Natural killer cell (primary cell): ENCODE results near the gene TMEM121B. TPM values are rescaled to one million over a fixed set of nuclear protein-coding genes. Genes with fewer than 3 reads are reported as not detected.

Experiments used
- ATAC-seq, 3 donors: fragments of 150-1000 bp in 2 of 3; fragments of 200-7000 bp in 1 of 3; cut with Tn5 transposase; 1 replicate in 1 of 3; 2 replicates in 2 of 3; pipeline ENCODE4 v1.10.0; 2021; ENCODE audit warnings: mild to moderate bottlenecking in 2 of 3, moderate library complexity in 2 of 3
- DNase-seq, 2 donors: peaks; one replicate each; pipeline versions ENCODE4 v3.0.0 to v3.0.0-alpha.2; 2013 to 2021; ENCODE audit warnings: mixed read lengths in 1 of 2
- H3K27ac ChIP-seq: one replicate; pipeline ENCODE4 v1.5.1; 2013; ENCODE audit warnings: mild to moderate bottlenecking, low read length
- H3K27me3 ChIP-seq: one replicate; pipeline ENCODE4 v1.6.1; 2013; ENCODE audit warnings: low read length; ENCODE audit not compliant: control insufficient read depth, insufficient read depth
- H3K36me3 ChIP-seq: one replicate; pipeline ENCODE4 v1.6.1; 2013; ENCODE audit warnings: low read length; ENCODE audit not compliant: control insufficient read depth, insufficient read depth
- H3K4me1 ChIP-seq: one replicate; pipeline ENCODE4 v1.6.1; 2013; ENCODE audit warnings: low read length; ENCODE audit not compliant: control insufficient read depth, insufficient read depth
- H3K4me3 ChIP-seq: one replicate; pipeline ENCODE4 v1.5.1; 2013; ENCODE audit warnings: low read length
- H3K9me3 ChIP-seq: one replicate; pipeline ENCODE4 v1.6.1; 2013; ENCODE audit warnings: low read length; ENCODE audit not compliant: control insufficient read depth, insufficient read depth
- H3K27ac Mint-ChIP-seq, 2 donors: one replicate each; pipeline ENCODE4 v1.8.0; 2022; ENCODE audit warnings: mild to moderate bottlenecking in 2 of 2, mixed read lengths in 2 of 2, moderate library complexity in 1 of 2
- H3K27me3 Mint-ChIP-seq, 2 donors: one replicate each; pipeline ENCODE4 v1.8.0; 2022; ENCODE audit warnings: low read depth in 2 of 2, mixed read lengths in 2 of 2
- H3K36me3 Mint-ChIP-seq: one replicate; pipeline ENCODE4 v1.8.0; 2022; ENCODE audit warnings: mixed read lengths
- H3K4me1 Mint-ChIP-seq, 2 donors: one replicate each; pipeline ENCODE4 v1.8.0; 2022; ENCODE audit warnings: mixed read lengths in 2 of 2
- H3K4me3 Mint-ChIP-seq: one replicate; pipeline ENCODE4 v1.8.0; 2022; ENCODE audit warnings: mild to moderate bottlenecking, moderate library complexity, mixed read lengths
- H3K9me3 Mint-ChIP-seq, 2 donors: one replicate each; pipeline ENCODE4 v1.8.0; 2022; ENCODE audit warnings: mixed read lengths in 2 of 2
- WGBS: methylation state at CpG from one replicate; pipeline ENCODE4 v1.1.7; 2013; ENCODE audit warnings: missing lambda C conversion rate; ENCODE audit not compliant: insufficient coverage; 5-methylcytosine and 5-hydroxymethylcytosine counted together
- intact Hi-C: fragments of 100-400 bp; cut with micrococcal nuclease; formaldehyde crosslinking; loops from one replicate; pipeline ENCODE4 v1.14.2; 2022
- total RNA-seq, 4 donors: library from RNA; stranded (reverse); fragments of 120-200 nt in 1 of 4; gene quantifications; one replicate each; pipeline versions ENCODE4 v1.2.3 to v1.2.4, GENCODE V29; 2013 to 2022
- TF ChIP-seq, protein P1 (sequence below): fragments of 200-600 bp; IDR thresholded peaks from one replicate; pipeline ENCODE4 v1.8.0; 2022; ENCODE audit warnings: antibody characterized with exemption

The TMEM121B gene
- total RNA-seq, 3 donors from 2014 or later (not counting 1 experiment from before 2014, with no cell fraction given), result 0.18 to 0.35 TPM; not detected in 1

DNA sequence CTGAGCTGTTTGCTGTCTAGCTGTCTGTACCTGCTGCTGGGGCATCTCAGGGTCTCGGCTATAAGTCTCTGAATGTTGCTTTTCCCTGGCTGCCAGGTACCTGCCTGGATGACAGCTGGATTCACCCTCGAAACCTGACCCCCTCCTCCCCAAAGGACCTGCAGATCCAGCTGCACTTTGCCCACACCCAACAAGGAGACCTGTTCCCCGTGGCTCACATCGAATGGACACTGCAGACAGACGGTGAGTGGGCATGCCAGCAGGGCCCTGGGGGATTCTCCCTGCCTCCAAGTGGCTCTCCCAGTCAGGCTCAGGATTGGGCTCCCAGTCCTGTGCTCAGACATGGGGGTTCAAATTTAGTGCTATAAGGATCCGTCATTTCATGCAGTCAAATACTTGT lies 23.5 kb downstream of the TMEM121B start:
- peaks cover 53% of the 10 kb centered on the region for H3K4me1 ChIP-seq
- Mint-ChIP-seq H3K36me3 (peaks cover 23% of the 10 kb centered on the region), H3K9me3 (no peaks in the 10 kb centered on the region), H3K27ac (peak overlapping the region; percentile 34 to 37), H3K4me3 (no peak overlapping the region), H3K4me1 (peaks cover 47 to 52% of the 10 kb centered on the region in 2 donors), H3K27me3 (no peaks in the 10 kb centered on the region)
- DNase-seq, result no peak
- peaks cover 44% of the 10 kb centered on the region for H3K36me3 ChIP-seq
- WGBS, result 97% methylated on average over 6 of the region's 6 CpGs
- no peak overlapping the region for H3K27ac ChIP-seq
- H3K27me3 ChIP-seq, result no peaks in the 10 kb centered on the region
- TF ChIP-seq, protein P1, sequence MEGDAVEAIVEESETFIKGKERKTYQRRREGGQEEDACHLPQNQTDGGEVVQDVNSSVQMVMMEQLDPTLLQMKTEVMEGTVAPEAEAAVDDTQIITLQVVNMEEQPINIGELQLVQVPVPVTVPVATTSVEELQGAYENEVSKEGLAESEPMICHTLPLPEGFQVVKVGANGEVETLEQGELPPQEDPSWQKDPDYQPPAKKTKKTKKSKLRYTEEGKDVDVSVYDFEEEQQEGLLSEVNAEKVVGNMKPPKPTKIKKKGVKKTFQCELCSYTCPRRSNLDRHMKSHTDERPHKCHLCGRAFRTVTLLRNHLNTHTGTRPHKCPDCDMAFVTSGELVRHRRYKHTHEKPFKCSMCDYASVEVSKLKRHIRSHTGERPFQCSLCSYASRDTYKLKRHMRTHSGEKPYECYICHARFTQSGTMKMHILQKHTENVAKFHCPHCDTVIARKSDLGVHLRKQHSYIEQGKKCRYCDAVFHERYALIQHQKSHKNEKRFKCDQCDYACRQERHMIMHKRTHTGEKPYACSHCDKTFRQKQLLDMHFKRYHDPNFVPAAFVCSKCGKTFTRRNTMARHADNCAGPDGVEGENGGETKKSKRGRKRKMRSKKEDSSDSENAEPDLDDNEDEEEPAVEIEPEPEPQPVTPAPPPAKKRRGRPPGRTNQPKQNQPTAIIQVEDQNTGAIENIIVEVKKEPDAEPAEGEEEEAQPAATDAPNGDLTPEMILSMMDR, result no peak
- H3K4me3 ChIP-seq, result no peak overlapping the region
- H3K9me3 ChIP-seq, result no peaks in the 10 kb centered on the region
- ATAC-seq, result no peak
- intact Hi-C loops, result no loop called here

DNA sequence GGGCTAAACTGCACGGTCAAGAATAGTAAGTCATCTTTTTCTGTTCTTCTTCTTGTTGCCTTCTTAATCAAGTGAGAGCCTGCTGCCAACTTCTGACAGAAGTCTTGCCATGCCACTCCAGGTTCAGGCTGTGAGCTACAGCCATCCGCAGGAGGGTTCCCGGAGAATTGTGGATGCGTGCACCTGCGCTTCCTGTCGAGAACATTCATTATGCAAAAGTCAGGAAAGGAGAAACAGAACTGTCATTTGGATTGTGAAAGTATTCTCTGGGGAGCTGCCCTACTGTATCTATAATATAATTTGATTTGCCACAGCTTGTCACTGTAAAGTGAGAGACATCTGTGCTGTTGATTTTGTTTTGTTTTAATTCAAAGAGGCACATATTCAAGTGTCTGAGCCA lies 24.1 kb downstream of the TMEM121B start:
- intact Hi-C loops, result no loop called here
- WGBS, result 87% methylated on average over 6 of the region's 6 CpGs
- Mint-ChIP-seq H3K27me3 (no peaks in the 10 kb centered on the region), H3K4me1 (peaks cover 48 to 56% of the 10 kb centered on the region in 2 donors), H3K36me3 (peaks cover 22% of the 10 kb centered on the region), H3K4me3 (no peak overlapping the region), H3K27ac (no peak overlapping the region), H3K9me3 (no peaks in the 10 kb centered on the region)
- no peak overlapping the region for H3K4me3 ChIP-seq
- H3K27me3 ChIP-seq, result no peaks in the 10 kb centered on the region
- no peak for ATAC-seq
- peaks cover 53% of the 10 kb centered on the region for H3K4me1 ChIP-seq
- H3K9me3 ChIP-seq, result no peaks in the 10 kb centered on the region
- TF ChIP-seq, protein P1, result no peak
- DNase-seq, result no peak
- peaks cover 38% of the 10 kb centered on the region for H3K36me3 ChIP-seq
- no peak overlapping the region for H3K27ac ChIP-seq

DNA sequence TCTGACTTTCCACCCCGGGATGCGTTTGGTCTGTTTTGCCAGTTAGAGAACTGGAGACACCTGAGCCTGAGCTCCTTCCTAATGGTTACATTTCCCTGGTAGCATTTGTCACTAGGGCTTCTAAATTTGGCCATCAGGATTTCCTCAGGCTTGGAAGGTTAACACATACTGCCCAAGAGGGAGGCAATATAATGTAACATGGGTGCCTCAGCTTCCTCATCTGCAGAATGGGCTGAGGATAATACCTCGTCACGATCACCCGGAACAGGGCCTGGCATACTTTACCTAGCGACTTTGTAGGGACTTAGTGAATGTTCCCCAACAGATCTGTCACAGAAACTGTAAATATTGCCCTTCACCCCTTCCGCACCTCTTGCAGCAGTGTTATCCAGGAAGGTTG lies 25.1 kb downstream of the TMEM121B start:
- DNase-seq, result no peak
- H3K36me3 ChIP-seq, result peaks cover 28% of the 10 kb centered on the region
- H3K9me3 ChIP-seq, result no peaks in the 10 kb centered on the region
- 94% methylated on average over 7 of the region's 7 CpGs for WGBS
- no peak overlapping the region for H3K4me3 ChIP-seq
- no peak overlapping the region for H3K27ac ChIP-seq
- Mint-ChIP-seq H3K27me3 (no peaks in the 10 kb centered on the region), H3K27ac (no peak overlapping the region), H3K9me3 (no peaks in the 10 kb centered on the region), H3K4me3 (no peak overlapping the region), H3K4me1 (peaks cover 50 to 57% of the 10 kb centered on the region in 2 donors), H3K36me3 (peaks cover 13% of the 10 kb centered on the region)
- ATAC-seq, result no peak
- TF ChIP-seq, protein P1, result no peak
- H3K27me3 ChIP-seq, result no peaks in the 10 kb centered on the region
- peaks cover 49% of the 10 kb centered on the region for H3K4me1 ChIP-seq
- intact Hi-C loops, result no loop called here

DNA sequence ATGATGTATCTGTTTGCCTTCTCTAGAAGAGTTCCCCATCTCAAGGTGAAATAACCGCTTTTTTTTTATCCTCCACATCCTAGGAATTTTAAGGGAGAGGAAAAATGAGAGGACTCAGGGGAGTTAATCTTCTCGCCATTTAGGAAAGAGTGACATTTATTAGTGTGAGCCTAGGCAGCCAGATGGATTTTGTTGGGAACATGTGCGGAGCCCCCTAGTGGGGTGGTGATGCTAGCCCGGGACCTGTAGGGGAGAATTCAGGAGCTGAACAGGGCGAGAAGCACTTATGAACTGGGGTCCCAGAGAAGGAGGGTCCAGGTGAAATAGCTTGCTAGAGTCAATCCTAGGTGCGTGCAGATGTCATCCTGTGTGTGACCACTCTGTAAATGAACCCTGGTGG lies 25.6 kb downstream of the TMEM121B start:
- no peak overlapping the region for H3K4me3 Mint-ChIP-seq
- no peaks in the 10 kb centered on the region for H3K9me3 Mint-ChIP-seq
- intact Hi-C loops, result no loop called here
- Histone ChIP-seq H3K4me3 (no peak overlapping the region), H3K36me3 (peaks cover 22% of the 10 kb centered on the region), H3K9me3 (no peaks in the 10 kb centered on the region), H3K4me1 (peaks cover 45% of the 10 kb centered on the region), H3K27ac (no peak overlapping the region), H3K27me3 (no peaks in the 10 kb centered on the region)
- WGBS, result over 99% methylated on average over 5 of the region's 6 CpGs
- no peaks in the 10 kb centered on the region for H3K27me3 Mint-ChIP-seq
- TF ChIP-seq, protein P1, result no peak
- DNase-seq (no peak), ATAC-seq (no peak)
- peaks cover 50 to 57% of the 10 kb centered on the region in 2 donors for H3K4me1 Mint-ChIP-seq
- H3K36me3 Mint-ChIP-seq, result peaks cover 7% of the 10 kb centered on the region
- no peak overlapping the region for H3K27ac Mint-ChIP-seq
